ENCODE measurements around the gene HEMK1.

The HEMK1 gene

DNA sequence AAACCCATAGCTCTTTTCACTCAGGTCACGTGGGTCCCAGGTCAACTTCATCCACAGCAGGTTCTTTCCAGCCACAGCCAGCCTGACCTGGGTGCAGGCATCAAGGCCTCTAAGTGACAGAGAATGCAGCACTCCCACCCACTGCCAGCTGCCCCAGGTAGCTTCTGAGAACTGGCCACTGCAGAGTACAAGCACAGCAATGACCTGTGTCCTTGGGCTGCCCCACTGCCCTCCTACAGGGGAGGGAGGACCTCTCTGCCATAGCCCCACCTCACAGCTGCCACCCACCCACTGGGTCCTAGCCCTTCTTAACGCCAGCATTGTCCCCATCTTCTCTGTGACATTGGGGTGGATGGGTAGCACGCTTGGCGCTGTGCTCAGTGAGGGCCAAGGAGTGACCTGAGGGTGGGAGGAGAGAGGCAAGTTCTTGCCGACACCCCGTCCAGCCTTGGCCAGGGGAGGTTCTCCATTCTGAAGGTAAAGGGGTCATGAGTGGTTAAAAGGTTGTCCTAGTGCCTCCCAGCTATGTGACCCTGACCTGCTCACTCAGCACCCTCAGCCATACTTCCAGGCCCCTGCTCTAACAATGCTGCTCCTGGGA is 29.9 kb downstream of the HEMK1 start:
- intact Hi-C loops (cut with DNase I): no loop called here
- no peak for DNase-seq

DNA sequence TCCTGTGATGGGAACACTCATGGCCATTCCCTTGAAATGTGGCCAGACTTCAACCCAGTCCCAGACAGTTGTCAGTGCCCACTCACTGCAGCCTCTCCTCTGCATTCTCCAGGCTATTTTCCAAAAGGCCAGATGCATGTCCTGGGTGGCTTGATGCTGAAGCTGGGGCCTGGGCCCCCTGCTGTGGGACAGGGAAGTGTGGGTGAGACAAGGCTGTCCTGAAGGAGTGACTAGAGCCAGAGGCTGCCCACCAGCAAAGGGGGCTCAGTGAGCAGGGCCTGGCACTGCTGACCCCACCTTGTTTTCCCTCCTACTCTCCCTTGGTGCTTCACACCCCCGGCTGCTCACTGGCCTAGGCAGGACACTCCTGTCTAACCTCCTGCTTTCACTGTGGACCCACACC is 30.4 kb downstream of the HEMK1 start:
- DNase-seq: no peak
- intact Hi-C loops (cut with DNase I): no loop called here

DNA sequence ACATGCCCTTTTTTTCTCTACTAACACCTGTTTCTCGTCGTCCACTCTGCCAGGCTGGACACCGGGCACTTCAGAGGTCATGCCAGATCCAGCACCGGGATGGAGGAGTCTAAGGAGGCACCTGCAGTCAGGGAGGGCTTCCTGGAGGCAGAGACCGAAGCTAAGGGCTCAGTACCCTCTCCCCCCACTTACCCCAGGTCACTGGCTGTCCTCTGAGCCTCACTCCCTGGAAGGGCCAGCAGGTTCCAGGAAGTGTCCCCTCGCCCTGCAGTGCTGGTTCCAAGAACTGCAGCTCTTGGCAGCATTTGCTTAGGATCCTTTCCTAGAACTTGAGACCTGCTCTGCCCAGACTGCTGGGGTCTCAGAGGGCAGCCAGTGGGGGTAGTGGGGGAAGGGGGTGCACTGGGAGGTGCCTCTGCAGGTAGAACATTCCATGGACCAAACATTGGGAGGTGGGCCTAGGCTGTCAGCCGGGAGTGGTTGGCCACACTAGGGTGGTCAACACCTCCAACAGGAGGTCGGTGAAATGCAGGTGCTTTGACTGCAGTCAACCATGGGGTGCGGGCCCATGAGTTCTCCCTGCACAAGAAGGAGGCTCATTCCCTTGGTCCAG is 30.9 kb downstream of the HEMK1 start:
- intact Hi-C loops (cut with DNase I): no loop called here
- no peak for DNase-seq

- DNase-seq: peak; percentile 59 to 97 (median 84)
- intact Hi-C loops (cut with DNase I): no loop called here
Observed at GRCh38 chr3:50600841-50601591, 31.7 kb downstream of the HEMK1 start.

- DNase-seq: no peak
- intact Hi-C loops (cut with DNase I): no loop called here
Observed at GRCh38 chr3:50602595-50603191, 33.4 kb downstream of the HEMK1 start.

- intact Hi-C loops (cut with DNase I): no loop called here
- DNase-seq: no peak
Observed at GRCh38 chr3:50603261-50604109, 34.2 kb downstream of the HEMK1 start.

DNA sequence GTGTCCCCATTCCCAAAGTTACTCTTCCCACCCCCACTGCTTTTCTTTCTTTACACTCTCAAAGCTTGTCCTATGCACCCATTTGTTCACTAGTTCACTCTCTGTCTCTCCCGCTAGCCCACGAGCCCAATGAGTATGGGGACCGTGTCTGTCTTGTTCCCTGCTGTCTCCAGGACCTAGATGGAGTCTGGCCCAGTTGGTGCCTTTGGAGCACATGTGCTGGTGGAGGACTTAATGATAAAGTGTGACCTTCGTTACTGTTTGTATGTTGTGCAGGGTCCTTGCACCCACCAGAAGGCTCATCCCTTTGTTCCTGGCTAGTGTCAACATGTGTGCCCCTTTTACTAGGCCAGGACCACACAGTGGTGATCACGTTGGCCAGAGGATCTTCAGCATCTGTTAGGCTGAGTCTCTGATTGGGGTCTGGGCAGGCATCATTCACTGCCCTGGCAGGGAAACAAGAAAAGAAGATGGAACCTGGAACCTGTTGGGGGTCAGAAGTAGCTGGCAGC is 34.8 kb downstream of the HEMK1 start:
- intact Hi-C loops (cut with DNase I): no loop called here
- DNase-seq: no peak

DNA sequence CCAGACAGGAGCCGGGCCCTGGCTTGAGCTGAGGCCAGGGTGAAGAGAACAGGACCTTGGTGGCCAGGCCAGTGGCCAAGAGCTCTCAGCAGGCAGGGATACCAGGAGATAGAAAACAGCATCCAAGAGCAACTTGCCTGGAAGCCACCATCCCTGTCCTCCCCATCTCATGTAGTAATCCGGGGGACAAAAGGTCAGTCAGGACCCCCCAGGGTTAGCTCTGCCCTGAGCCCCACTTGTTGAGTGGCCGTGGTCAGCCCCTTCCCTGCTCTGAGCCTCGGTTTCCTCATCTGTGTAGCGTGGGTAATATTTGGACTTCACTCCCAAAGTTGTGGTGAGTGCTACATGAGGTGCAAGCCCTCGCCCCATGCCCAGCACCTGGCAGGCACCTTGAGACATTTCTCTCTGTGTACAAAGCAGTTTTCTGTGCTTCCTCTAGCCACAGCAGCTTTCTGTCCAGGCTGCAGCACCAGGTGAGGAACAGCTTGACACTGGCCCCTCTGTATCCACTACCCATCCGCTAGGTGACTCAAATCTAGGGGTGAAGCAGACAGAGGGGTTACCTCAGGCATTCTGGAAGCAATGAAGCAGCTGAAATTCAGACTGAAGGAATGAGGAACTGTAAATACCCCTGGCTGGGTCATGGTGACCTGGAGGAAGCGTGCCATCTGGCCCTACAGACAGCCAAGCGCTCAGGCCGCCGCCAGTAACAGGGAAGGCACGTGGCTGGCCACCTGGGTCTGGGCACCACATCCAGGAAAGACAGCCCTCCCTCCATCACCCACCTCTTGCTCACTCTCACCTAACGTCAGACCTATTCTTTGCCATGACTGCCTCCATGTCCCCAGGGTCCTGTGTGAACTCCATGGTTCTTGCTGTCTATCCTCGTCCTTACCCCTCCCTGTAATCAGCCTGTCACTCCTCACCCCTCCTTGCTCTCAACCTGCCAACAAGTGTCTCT is 35.6 kb downstream of the HEMK1 start:
- intact Hi-C loops (cut with DNase I): no loop called here
- no peak for DNase-seq

GRCh38 chr3:50605901-50606326 is 36.6 kb downstream of the HEMK1 start:
- intact Hi-C loops (cut with DNase I): no loop called here
- no peak for DNase-seq

DNA sequence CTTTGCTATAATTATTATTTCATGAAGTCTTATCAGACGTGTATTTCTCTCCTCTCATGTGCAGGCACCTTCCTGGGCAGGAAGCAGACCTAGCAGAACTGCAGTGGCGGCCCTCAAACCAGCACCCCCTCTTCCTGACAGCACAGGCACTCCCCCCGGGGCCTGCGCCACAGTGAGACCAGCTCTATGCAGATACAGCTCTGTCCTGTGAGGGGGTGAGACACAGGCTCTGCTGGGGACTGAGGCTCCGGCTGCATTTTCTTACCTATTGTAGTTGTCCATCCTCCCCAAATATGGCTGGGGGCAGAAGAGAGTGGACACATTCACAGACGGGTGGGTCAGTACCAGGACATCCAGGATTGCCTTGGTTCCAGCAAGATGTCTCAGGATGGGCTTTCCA is 37.3 kb downstream of the HEMK1 start:
- no peak for DNase-seq
- intact Hi-C loops (cut with DNase I): no loop called here

DNA sequence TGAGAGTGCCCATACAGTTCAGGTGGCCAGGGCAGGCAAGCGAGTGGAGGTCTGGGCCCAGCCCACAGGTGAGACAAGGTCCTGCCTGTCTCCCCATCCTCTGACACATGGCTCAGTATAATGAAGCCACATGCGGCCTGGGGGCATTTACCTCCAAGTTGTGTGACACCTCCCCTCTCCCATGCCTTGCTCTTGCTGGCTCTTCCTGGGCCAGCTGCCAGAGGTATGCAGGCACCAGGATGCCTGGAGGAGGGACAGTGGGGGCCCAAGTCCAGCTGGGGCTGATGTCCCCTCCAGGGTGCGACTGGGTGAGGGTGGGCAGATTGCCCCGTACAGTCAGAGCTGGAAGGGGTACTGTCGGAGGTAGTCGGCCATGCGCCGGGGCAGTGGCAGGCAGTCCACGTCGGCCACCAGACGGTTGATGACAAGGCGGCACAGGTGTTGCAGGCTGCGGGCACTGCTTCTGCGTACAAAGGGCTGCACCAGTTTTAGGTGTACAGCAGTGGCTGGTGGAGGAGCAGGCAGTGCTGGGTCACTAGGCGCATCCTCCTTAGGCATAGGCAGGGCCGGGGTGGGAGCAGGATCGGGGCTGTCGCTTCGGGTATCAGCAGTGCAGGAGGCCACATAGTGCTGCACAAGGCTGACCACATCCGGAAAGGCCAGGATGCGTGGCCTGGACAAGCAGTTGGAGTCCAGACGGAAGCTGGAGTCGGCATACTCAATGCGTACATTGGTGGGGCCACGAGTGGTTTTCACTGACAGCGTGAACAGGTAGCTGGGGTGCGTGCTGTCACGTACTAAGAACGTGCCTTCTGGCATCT is 38.2 kb downstream of the HEMK1 start:
- DNase-seq: no peak
- intact Hi-C loops (cut with DNase I): no loop called here

DNA sequence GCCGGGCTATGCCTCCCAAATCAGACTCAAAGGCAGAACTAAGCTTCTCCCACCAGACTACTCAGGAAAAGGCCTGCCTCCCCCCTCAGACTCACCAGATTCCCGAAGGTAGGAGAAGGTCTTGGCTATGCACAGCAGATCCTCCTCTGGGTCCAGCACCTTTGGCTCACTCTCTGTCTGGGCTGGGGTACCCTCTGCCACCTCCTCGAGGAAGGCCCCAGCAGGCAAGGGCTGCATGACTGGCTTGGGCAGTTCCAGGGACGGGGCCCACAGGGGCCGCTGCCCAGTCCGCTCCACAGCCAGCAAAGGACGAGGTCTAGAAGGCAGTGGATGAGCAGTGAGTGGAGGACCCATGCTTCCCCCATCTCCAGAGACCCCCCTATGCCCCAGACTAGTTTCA is 39.0 kb downstream of the HEMK1 start:
- intact Hi-C loops (cut with DNase I): no loop called here
- DNase-seq: no peak

- DNase-seq: no peak
- intact Hi-C loops (cut with DNase I): no loop called here
Observed at GRCh38 chr3:50609071-50609762, 39.9 kb downstream of the HEMK1 start.

- intact Hi-C loops (cut with DNase I): loop anchor here (5.0 kb wide), 2 partner anchors 92 to 262 kb away; partner anchors contain the start of gene ZMYND10
- DNase-seq: no peak
Observed at GRCh38 chr3:50609763-50610085, 40.4 kb downstream of the HEMK1 start.

GRCh38 chr3:50610181-50610971 is 41.1 kb downstream of the HEMK1 start:
- intact Hi-C loops (cut with DNase I): loop anchor here (5.0 kb wide), 2 partner anchors 93 to 263 kb away; partner anchors contain the start of gene ZMYND10

GRCh38 chr3:50610992-50611463 is 41.7 kb downstream of the HEMK1 start:
- DNase-seq: peak in 1 of 10 donors; percentile 28
- intact Hi-C loops (cut with DNase I): loop anchor here (5.0 kb wide), 2 partner anchors 94 to 264 kb away; partner anchors contain the start of gene ZMYND10

More at GRCh38 chr3:50610181-50610971, 41.1 kb downstream of the HEMK1 start:
- DNase-seq: peak in 1 of 10 donors; percentile 55

All from posterior cingulate gyrus (tissue), 11 donors.